SK-MEL-5 (cell line): ENCODE data around the gene BTBD17. TPM values are rescaled to one million over a fixed set of nuclear protein-coding genes. Genes with fewer than 3 reads are reported as not detected.

Source experiments
- DNase-seq: peaks from one replicate; pipeline ENCODE4 v3.0.0-alpha.2; 2016; ENCODE audit warnings: low read depth, low spot score
- in situ Hi-C: cut with HindIII; loops from 2 replicates; pipeline ENCODE4 v1.10.0; 2016; ENCODE audit warnings: low sequenced_read_pairs, high pct_unique_total_duplicates, low pct_unique_long_range_greater_than_20kb
- total RNA-seq: library from RNA; depleted of rRNA; stranded (reverse); fragments of >200 nt; shearing (Covaris generic); gene quantifications from 2 replicates; pipeline ENCODE4 v1.2.3, GENCODE V29; 2014

Gene BTBD17
- total RNA-seq, 1 experiment from 2014 or later: not detected

GRCh38 chr17:74345433-74346241, 16.0 kb downstream of the BTBD17 start:
- no peak for DNase-seq
- in situ Hi-C loops: loop anchor here (5.0 kb wide), 1 partner anchor 43 kb away; no protein-coding TSS in a partner anchor

DNA sequence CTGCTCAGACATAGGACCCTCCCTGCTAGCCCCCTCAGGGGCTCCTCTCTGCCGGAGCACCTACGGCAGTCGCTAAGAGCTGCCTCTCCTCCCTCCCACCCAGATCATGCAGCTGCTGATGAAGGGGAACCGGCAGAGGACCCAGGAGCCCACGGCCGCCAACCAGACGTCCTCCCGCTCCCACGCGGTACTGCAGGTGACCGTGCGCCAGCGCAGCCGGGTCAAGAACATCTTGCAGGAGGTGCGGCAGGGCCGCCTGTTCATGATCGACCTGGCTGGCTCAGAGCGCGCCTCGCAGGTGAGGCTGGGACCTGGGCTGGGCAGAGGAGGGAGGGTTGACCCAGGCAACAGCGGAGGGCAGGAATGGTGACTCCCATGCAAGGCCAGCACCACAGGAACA, 17.0 kb downstream of the BTBD17 start:
- no peak for DNase-seq
- in situ Hi-C loops: loop anchor here (5.0 kb wide), 1 partner anchor 42 kb away; no protein-coding TSS in a partner anchor

GRCh38 chr17:74343526-74344284, 18.0 kb downstream of the BTBD17 start:
- in situ Hi-C loops: no loop called here

GRCh38 chr17:74343121-74343520, 18.5 kb downstream of the BTBD17 start:
- in situ Hi-C loops: no loop called here
- no peak for DNase-seq

More at GRCh38 chr17:74343526-74344284, 18.0 kb downstream of the BTBD17 start:
- no peak for DNase-seq

GRCh38 chr17:74342224-74342623, 19.4 kb downstream of the BTBD17 start:
- DNase-seq: no peak
- in situ Hi-C loops: no loop called here

- in situ Hi-C loops: no loop called here
- no peak for DNase-seq
These were observed 21.1 kb downstream of the BTBD17 start for GRCh38 chr17:74340470-74341023.

GRCh38 chr17:74339537-74340195, 22.0 kb downstream of the BTBD17 start:
- DNase-seq: no peak
- in situ Hi-C loops: no loop called here

- in situ Hi-C loops: no loop called here
These were observed 23.7 kb downstream of the BTBD17 start for GRCh38 chr17:74337834-74338500.

DNA sequence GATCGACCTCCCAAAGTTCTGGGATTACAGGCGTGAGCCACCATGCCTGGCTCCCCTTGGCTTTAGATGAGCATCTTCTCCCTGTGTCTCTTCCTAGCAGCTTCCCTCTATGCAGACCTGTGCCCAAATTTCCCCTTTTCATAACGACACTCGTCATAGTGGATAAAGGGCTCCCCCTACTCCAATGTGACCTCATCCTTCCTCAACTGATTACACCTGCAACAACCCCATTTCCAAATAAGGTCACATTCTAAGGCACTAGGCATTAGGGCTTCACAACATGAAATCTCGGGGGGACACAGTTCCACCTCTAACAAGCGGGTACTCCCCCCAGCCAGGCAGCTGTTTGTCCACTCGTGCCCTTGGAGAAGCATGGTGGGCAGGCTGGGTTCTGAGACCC, 25.4 kb downstream of the BTBD17 start:
- no peak for DNase-seq
- in situ Hi-C loops: no loop called here

More at GRCh38 chr17:74337834-74338500, 23.7 kb downstream of the BTBD17 start:
- no peak for DNase-seq

- in situ Hi-C loops: no loop called here
- no peak for DNase-seq
These were observed 26.1 kb downstream of the BTBD17 start for GRCh38 chr17:74335529-74336062.

GRCh38 chr17:74334393-74335039, 27.2 kb downstream of the BTBD17 start:
- in situ Hi-C loops: no loop called here
- DNase-seq: no peak

- no peak for DNase-seq
- in situ Hi-C loops: no loop called here
These were observed 28.8 kb downstream of the BTBD17 start for GRCh38 chr17:74332763-74333283.

- DNase-seq: no peak
- in situ Hi-C loops: no loop called here
These were observed 29.5 kb downstream of the BTBD17 start for GRCh38 chr17:74332017-74332650.

DNA sequence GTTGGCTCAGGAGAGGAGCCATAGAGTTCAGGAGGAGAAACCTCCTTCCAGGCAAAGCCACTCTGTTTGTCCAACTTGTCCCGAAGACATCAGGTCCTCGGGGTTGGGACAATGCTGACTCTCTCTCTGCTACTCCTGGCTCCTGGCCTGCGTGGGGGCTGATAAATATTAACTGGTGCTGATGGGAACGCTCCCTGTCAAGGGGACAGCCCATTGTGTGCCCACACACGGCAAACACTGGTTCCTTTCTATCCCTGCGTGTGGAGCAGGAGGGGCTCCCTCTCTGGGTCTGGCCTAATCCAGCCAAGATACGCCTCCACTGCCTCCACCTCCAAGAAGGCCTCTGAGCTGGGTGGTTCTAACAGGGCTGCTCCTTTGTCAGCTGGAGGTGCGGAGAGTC, 31.2 kb downstream of the BTBD17 start:
- no peak for DNase-seq
- in situ Hi-C loops: no loop called here

GRCh38 chr17:74329378-74329777, 32.3 kb downstream of the BTBD17 start:
- in situ Hi-C loops: no loop called here
- DNase-seq: no peak

DNA sequence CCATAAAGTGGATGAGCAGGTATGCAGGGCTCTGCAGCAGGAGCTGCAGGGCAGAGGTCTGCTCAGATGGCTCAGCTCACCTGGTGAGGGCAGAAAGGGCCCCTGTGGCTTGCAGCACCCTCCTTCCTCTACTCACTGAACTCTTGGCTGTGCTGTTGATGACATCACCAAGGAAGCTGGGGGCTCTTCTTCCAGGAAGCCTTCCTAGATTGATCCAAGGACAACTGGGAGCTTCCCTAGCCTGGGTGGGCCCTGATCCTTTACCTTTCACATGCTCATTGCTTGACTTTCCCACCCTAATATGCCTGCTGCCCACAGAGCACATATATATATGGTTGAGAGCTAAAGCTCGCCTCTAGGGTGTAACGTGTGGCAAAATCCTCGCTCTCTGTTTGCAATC, 33.2 kb downstream of the BTBD17 start:
- in situ Hi-C loops: no loop called here
- DNase-seq: no peak
